Astrocyte (in vitro differentiated cells and primary cell): ENCODE data around the gene OVCH1. TPM values are rescaled to one million over a fixed set of nuclear protein-coding genes. Genes with fewer than 3 reads are reported as not detected.

Experiments used
- DNase-seq: peaks from one replicate; pipeline ENCODE4 v3.0.0-alpha.2; 2010; ENCODE audit warnings: low read depth
- FAIRE-seq: peaks from 2 replicates; lab custom pipeline; 2011; peaks lifted over from hg19 to GRCh38; lab: Jason Lieb, UNC
- H2AFZ ChIP-seq: 2 replicates; pipeline ENCODE4 v1.6.0; 2012; ENCODE audit warnings: low read depth, low read length, inconsistent platforms
- H3K27ac ChIP-seq: 2 replicates; pipeline ENCODE4 v1.5.1; 2011; ENCODE audit warnings: low read depth, low read length, inconsistent platforms
- H3K27me3 ChIP-seq: 2 replicates; pipeline ENCODE4 v1.6.0; 2011; ENCODE audit warnings: low read length, inconsistent platforms; ENCODE audit not compliant: insufficient read depth
- H3K36me3 ChIP-seq: 2 replicates; pipeline ENCODE4 v1.5.1; 2011; ENCODE audit warnings: low read length, inconsistent platforms; ENCODE audit not compliant: insufficient read depth
- H3K4me1 ChIP-seq: 2 replicates; pipeline ENCODE4 v1.5.1; 2011; ENCODE audit warnings: low read length, inconsistent platforms; ENCODE audit not compliant: insufficient read depth
- H3K4me2 ChIP-seq: 2 replicates; pipeline ENCODE4 v1.6.0; 2012; ENCODE audit warnings: low read length, inconsistent platforms
- H3K4me3 ChIP-seq: 2 replicates; pipeline ENCODE4 v1.5.1; 2011; ENCODE audit warnings: low read depth, mild to moderate bottlenecking, low read length, inconsistent platforms; ENCODE audit not compliant: insufficient read depth
- H3K79me2 ChIP-seq: 2 replicates; pipeline ENCODE4 v1.6.0; 2012; ENCODE audit warnings: mild to moderate bottlenecking, low read length, inconsistent platforms; ENCODE audit not compliant: insufficient read depth
- H3K9ac ChIP-seq: 2 replicates; pipeline ENCODE4 v1.6.0; 2012; ENCODE audit warnings: mild to moderate bottlenecking, low read length, inconsistent platforms
- H3K9me3 ChIP-seq: 2 replicates; pipeline ENCODE4 v1.5.1; 2012; ENCODE audit warnings: low read depth, mild to moderate bottlenecking, low read length, inconsistent platforms; ENCODE audit not compliant: insufficient read depth
- H4K20me1 ChIP-seq: 2 replicates; pipeline ENCODE4 v1.6.0; 2012; ENCODE audit warnings: low read length, inconsistent platforms; ENCODE audit not compliant: insufficient read depth
- H3K27ac Mint-ChIP-seq: one replicate; pipeline ENCODE4 v1.8.0; 2021; ENCODE audit warnings: mild to moderate bottlenecking, mixed read lengths; ENCODE audit not compliant: unreplicated experiment
- H3K27me3 Mint-ChIP-seq: one replicate; pipeline ENCODE4 v1.8.0; 2021; ENCODE audit warnings: low read depth, mixed read lengths; ENCODE audit not compliant: unreplicated experiment
- H3K36me3 Mint-ChIP-seq: one replicate; pipeline ENCODE4 v1.8.0; 2021; ENCODE audit warnings: low read depth, mixed read lengths; ENCODE audit not compliant: unreplicated experiment
- H3K4me1 Mint-ChIP-seq: one replicate; pipeline ENCODE4 v1.8.0; 2021; ENCODE audit warnings: low read depth, mixed read lengths; ENCODE audit not compliant: unreplicated experiment
- H3K4me3 Mint-ChIP-seq: one replicate; pipeline ENCODE4 v1.8.0; 2021; ENCODE audit warnings: mild to moderate bottlenecking, moderate library complexity, mixed read lengths; ENCODE audit not compliant: unreplicated experiment
- H3K9me3 Mint-ChIP-seq: one replicate; pipeline ENCODE4 v1.8.0; 2021; ENCODE audit warnings: mild to moderate bottlenecking, mixed read lengths; ENCODE audit not compliant: unreplicated experiment
- CTCF ChIP-seq: IDR thresholded peaks from 2 replicates; pipeline ENCODE4 v1.5.1; 2011; ENCODE audit warnings: low read depth, mild to moderate bottlenecking, inconsistent platforms, low read length, moderate library complexity; ENCODE audit not compliant: insufficient read depth
- EZH2 ChIP-seq: IDR thresholded peaks from 2 replicates; pipeline ENCODE4 v1.6.1; 2012; ENCODE audit warnings: mild to moderate bottlenecking, low read length, inconsistent platforms; ENCODE audit not compliant: insufficient read depth
- total RNA-seq: library from RNA; stranded (reverse); gene quantifications from 2 replicates; pipeline ENCODE4 v1.2.1, GENCODE V29; 2021

OVCH1 gene
- total RNA-seq, 1 donor from 2014 or later: not detected

- no peaks in the 10 kb centered on the region for H4K20me1 ChIP-seq
- no peaks in the 10 kb centered on the region for H3K4me1 Mint-ChIP-seq
- no peaks in the 10 kb centered on the region for H3K36me3 ChIP-seq
- H3K4me3 Mint-ChIP-seq: no peak overlapping the region
- H3K27ac ChIP-seq: no peak overlapping the region
- H3K9ac ChIP-seq: no peak overlapping the region
- H3K27me3 ChIP-seq: no peaks in the 10 kb centered on the region
- no peaks in the 10 kb centered on the region for H3K27me3 Mint-ChIP-seq
- H3K4me1 ChIP-seq: no peaks in the 10 kb centered on the region
- H3K27ac Mint-ChIP-seq: no peak overlapping the region
- FAIRE-seq (no peak), DNase-seq (no peak)
- H3K79me2 ChIP-seq: no peaks in the 10 kb centered on the region
- no peak overlapping the region for H3K4me2 ChIP-seq
- no peaks in the 10 kb centered on the region for H3K9me3 Mint-ChIP-seq
- no peaks in the 10 kb centered on the region for H3K36me3 Mint-ChIP-seq
- H2AFZ ChIP-seq: no peak overlapping the region
- H3K4me3 ChIP-seq: no peak overlapping the region
- no peaks in the 10 kb centered on the region for H3K9me3 ChIP-seq
- no peak for TF ChIP-seq CTCF
- TF ChIP-seq EZH2: no peak
Measured at GRCh38 chr12:29528161-29528560, 30.7 kb upstream of the OVCH1 start.

- no peak overlapping the region for H3K4me3 Mint-ChIP-seq
- H3K79me2 ChIP-seq: no peaks in the 10 kb centered on the region
- peak; percentile 55 for DNase-seq
- no peaks in the 10 kb centered on the region for H3K36me3 Mint-ChIP-seq
- H3K9me3 ChIP-seq: no peaks in the 10 kb centered on the region
- no peak overlapping the region for H3K27ac Mint-ChIP-seq
- H3K36me3 ChIP-seq: no peaks in the 10 kb centered on the region
- H2AFZ ChIP-seq: no peak overlapping the region
- H3K9me3 Mint-ChIP-seq: no peaks in the 10 kb centered on the region
- no peaks in the 10 kb centered on the region for H3K4me1 ChIP-seq
- H3K27me3 ChIP-seq: no peaks in the 10 kb centered on the region
- no peak overlapping the region for H3K4me3 ChIP-seq
- FAIRE-seq: no peak
- H3K27me3 Mint-ChIP-seq: no peaks in the 10 kb centered on the region
- H3K27ac ChIP-seq: no peak overlapping the region
- H3K4me2 ChIP-seq: no peak overlapping the region
- H3K9ac ChIP-seq: no peak overlapping the region
- H3K4me1 Mint-ChIP-seq: peaks cover 3% of the 10 kb centered on the region
- no peaks in the 10 kb centered on the region for H4K20me1 ChIP-seq
- TF ChIP-seq CTCF: no peak
- TF ChIP-seq EZH2: no peak
Measured at GRCh38 chr12:29521951-29522350, 24.5 kb upstream of the OVCH1 start.

GRCh38 chr12:29519585-29520182 is 22.2 kb upstream of the OVCH1 start:
- Mint-ChIP-seq H3K27ac (no peak overlapping the region), H3K36me3 (peaks cover 3% of the 10 kb centered on the region), H3K4me1 (peaks cover 8% of the 10 kb centered on the region), H3K27me3 (no peaks in the 10 kb centered on the region), H3K4me3 (no peak overlapping the region), H3K9me3 (no peaks in the 10 kb centered on the region)
- Histone ChIP-seq H3K36me3 (no peaks in the 10 kb centered on the region), H3K27ac (no peak overlapping the region), H3K27me3 (no peaks in the 10 kb centered on the region), H3K4me3 (no peak overlapping the region), H2AFZ (no peak overlapping the region), H3K9ac (no peak overlapping the region), H4K20me1 (no peaks in the 10 kb centered on the region), H3K79me2 (no peaks in the 10 kb centered on the region), H3K4me1 (peaks cover 8% of the 10 kb centered on the region), H3K4me2 (no peak overlapping the region), H3K9me3 (no peaks in the 10 kb centered on the region)
- TF ChIP-seq EZH2 (no peak), CTCF (peak; percentile 63)
- FAIRE-seq: no peak
- peak; percentile 17 for DNase-seq
